ENCODE measurements around the gene PDE4D. TPM values are rescaled to one million over a fixed set of nuclear protein-coding genes. Genes with fewer than 3 reads are reported as not detected.

The PDE4D gene
- total RNA-seq, 1 experiment from 2014 or later: 6.5 TPM

- Histone ChIP-seq H3K9me3 (ENCODE audit: low read depth, low read length, poor library complexity, severe bottlenecking) (no peaks in the 10 kb centered on the region), H3K4me3 (ENCODE audit: low read depth, low read length, poor library complexity, severe bottlenecking) (no peak overlapping the region), H3K27ac (ENCODE audit: low read depth, low read length, poor library complexity, severe bottlenecking) (no peak overlapping the region), H3K4me1 (ENCODE audit: insufficient read depth, low read length, poor library complexity, severe bottlenecking) (peaks cover 12% of the 10 kb centered on the region), H3K36me3 (ENCODE audit: insufficient read depth, low read length, poor library complexity, severe bottlenecking) (peaks cover 8% of the 10 kb centered on the region), H3K27me3 (replicated peaks; ENCODE audit: insufficient read depth, low read depth, low read length, poor library complexity) (no peaks in the 10 kb centered on the region)
- ChIA-PET CTCF (no interaction called here), POLR2A (ENCODE audit: low non-redundant PET) (no interaction called here)
- intact Hi-C loops (cut with micrococcal nuclease; ENCODE audit: unreplicated experiment): no loop called here
- TF ChIP-seq CTCF (conservative IDR thresholded peaks at IDR 0.05; ENCODE audit: low read depth, low read length): no peak
- TF ChIP-seq EZH2 (IDR thresholded peaks at IDR 0.05; ENCODE audit: borderline replicate concordance, low read depth, low read length, poor library complexity, severe bottlenecking): no peak
- BruUV-seq (replicated peaks): no TSS peak
- no peak for DNase-seq (ENCODE audit: low spot score)
Measured at GRCh38 chr5:58974083-58974482, 919.4 kb downstream of the PDE4D start.

- peak; percentile 77 for DNase-seq (ENCODE audit: low spot score)
- H3K4me3 ChIP-seq (ENCODE audit: low read depth, low read length, poor library complexity, severe bottlenecking): no peak overlapping the region
- intact Hi-C loops (cut with micrococcal nuclease; ENCODE audit: unreplicated experiment): no loop called here
- no TSS peak for BruUV-seq (replicated peaks)
- TF ChIP-seq EZH2 (IDR thresholded peaks at IDR 0.05; ENCODE audit: borderline replicate concordance, low read depth, low read length, poor library complexity, severe bottlenecking): no peak
- no peak for TF ChIP-seq CTCF (conservative IDR thresholded peaks at IDR 0.05; ENCODE audit: low read depth, low read length)
- POLR2A ChIA-PET (ENCODE audit: low non-redundant PET): no interaction called here
- H3K4me1 ChIP-seq (ENCODE audit: insufficient read depth, low read length, poor library complexity, severe bottlenecking): peaks cover 14% of the 10 kb centered on the region
- peaks cover 8% of the 10 kb centered on the region for H3K36me3 ChIP-seq (ENCODE audit: insufficient read depth, low read length, poor library complexity, severe bottlenecking)
- CTCF ChIA-PET: no interaction called here
- no peaks in the 10 kb centered on the region for H3K27me3 ChIP-seq (replicated peaks; ENCODE audit: insufficient read depth, low read depth, low read length, poor library complexity)
- no peak overlapping the region for H3K27ac ChIP-seq (ENCODE audit: low read depth, low read length, poor library complexity, severe bottlenecking)
- no peaks in the 10 kb centered on the region for H3K9me3 ChIP-seq (ENCODE audit: low read depth, low read length, poor library complexity, severe bottlenecking)
Measured at GRCh38 chr5:58972301-58972700, 921.2 kb downstream of the PDE4D start.

GRCh38 chr5:58970766-58971165 is 922.8 kb downstream of the PDE4D start:
- ChIA-PET CTCF (interaction anchor here (0.7 kb wide), 1 partner anchor 54 kb away, joined by 8 read pairs; no protein-coding TSS in a partner anchor), POLR2A (ENCODE audit: low non-redundant PET) (no interaction called here)
- H3K9me3 ChIP-seq (ENCODE audit: low read depth, low read length, poor library complexity, severe bottlenecking): no peaks in the 10 kb centered on the region
- H3K36me3 ChIP-seq (ENCODE audit: insufficient read depth, low read length, poor library complexity, severe bottlenecking): no peaks in the 10 kb centered on the region
- H3K4me1 ChIP-seq (ENCODE audit: insufficient read depth, low read length, poor library complexity, severe bottlenecking): peaks cover 14% of the 10 kb centered on the region
- no peak overlapping the region for H3K27ac ChIP-seq (ENCODE audit: low read depth, low read length, poor library complexity, severe bottlenecking)
- no peaks in the 10 kb centered on the region for H3K27me3 ChIP-seq (replicated peaks; ENCODE audit: insufficient read depth, low read depth, low read length, poor library complexity)
- no peak for DNase-seq (ENCODE audit: low spot score)
- no TSS peak for BruUV-seq (replicated peaks)
- TF ChIP-seq EZH2 (IDR thresholded peaks at IDR 0.05; ENCODE audit: borderline replicate concordance, low read depth, low read length, poor library complexity, severe bottlenecking) (no peak), CTCF (conservative IDR thresholded peaks at IDR 0.05; ENCODE audit: low read depth, low read length) (no peak)
- intact Hi-C loops (cut with micrococcal nuclease; ENCODE audit: unreplicated experiment): no loop called here
- H3K4me3 ChIP-seq (ENCODE audit: low read depth, low read length, poor library complexity, severe bottlenecking): no peak overlapping the region
